ENCODE measurements around the gene CORO1C.

The CORO1C gene

GRCh38 chr12:108700833-108701541, 30.3 kb downstream of the CORO1C start:
- TF ChIP-seq, protein P1, sequence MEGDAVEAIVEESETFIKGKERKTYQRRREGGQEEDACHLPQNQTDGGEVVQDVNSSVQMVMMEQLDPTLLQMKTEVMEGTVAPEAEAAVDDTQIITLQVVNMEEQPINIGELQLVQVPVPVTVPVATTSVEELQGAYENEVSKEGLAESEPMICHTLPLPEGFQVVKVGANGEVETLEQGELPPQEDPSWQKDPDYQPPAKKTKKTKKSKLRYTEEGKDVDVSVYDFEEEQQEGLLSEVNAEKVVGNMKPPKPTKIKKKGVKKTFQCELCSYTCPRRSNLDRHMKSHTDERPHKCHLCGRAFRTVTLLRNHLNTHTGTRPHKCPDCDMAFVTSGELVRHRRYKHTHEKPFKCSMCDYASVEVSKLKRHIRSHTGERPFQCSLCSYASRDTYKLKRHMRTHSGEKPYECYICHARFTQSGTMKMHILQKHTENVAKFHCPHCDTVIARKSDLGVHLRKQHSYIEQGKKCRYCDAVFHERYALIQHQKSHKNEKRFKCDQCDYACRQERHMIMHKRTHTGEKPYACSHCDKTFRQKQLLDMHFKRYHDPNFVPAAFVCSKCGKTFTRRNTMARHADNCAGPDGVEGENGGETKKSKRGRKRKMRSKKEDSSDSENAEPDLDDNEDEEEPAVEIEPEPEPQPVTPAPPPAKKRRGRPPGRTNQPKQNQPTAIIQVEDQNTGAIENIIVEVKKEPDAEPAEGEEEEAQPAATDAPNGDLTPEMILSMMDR (conservative IDR thresholded peaks at IDR 0.05): no peak
- peak overlapping the region; percentile 62 for H3K27ac ChIP-seq

GRCh38 chr12:108699955-108700563, 31.3 kb downstream of the CORO1C start:
- TF ChIP-seq, protein P1 (conservative IDR thresholded peaks at IDR 0.05): no peak
- H3K27ac ChIP-seq: no peak overlapping the region

DNA sequence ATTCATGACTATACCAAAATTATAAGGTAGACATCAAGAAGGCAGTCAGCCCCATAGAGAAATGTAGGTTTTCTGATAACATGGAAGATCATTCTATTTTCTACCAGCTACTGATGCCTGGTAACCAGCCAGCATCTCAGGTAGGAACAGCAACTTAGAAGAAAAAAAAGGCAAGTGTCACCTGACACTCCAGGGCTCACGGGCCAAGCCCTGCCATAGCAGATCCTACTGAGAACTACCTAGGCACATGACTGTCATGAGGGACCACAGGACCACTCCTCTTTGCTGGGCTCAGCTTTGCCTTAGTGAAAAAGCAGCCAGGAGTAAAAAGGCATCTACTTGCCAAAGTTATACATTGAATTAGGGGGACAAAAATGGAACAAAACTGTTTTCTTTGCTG, 33.4 kb downstream of the CORO1C start:
- TF ChIP-seq, protein P1 (conservative IDR thresholded peaks at IDR 0.05): no peak

GRCh38 chr12:108696996-108697290, 34.4 kb downstream of the CORO1C start:
- TF ChIP-seq, protein P1 (conservative IDR thresholded peaks at IDR 0.05): no peak
- H3K27ac ChIP-seq: no peak overlapping the region

More for the DNA sequence above, 33.4 kb downstream of the CORO1C start:
- no peak overlapping the region for H3K27ac ChIP-seq

- TF ChIP-seq, protein P1 (conservative IDR thresholded peaks at IDR 0.05): no peak
- H3K27ac ChIP-seq: no peak overlapping the region
These were observed 35.0 kb downstream of the CORO1C start for GRCh38 chr12:108696111-108696995.

DNA sequence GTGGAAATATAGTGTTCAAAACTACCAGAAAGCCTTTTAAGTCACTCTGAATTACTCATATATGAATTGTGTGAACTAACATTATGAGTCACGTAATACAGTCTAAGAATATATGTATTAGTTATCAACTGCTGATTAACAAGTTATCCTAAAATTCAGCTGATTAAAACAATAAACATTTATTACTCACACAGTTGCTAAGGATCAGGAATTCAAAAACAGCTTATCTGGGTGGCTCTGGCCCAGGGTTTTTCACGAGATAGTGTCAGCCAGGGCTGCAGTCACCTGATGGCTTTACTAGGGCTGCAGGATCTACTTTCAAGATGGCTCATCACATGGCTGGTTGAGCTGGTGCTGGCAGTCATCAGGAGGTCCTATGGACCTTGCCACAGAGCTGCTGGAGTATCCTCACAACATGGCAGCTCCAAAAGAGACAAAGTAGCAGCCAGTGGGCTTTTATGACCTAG, 36.5 kb downstream of the CORO1C start:
- no peak overlapping the region for H3K27ac ChIP-seq

More for the DNA sequence above, 36.5 kb downstream of the CORO1C start:
- TF ChIP-seq, protein P1 (conservative IDR thresholded peaks at IDR 0.05): no peak
